OCI-LY1 (cell line): ENCODE results near the gene LINC01488.

ENCODE experiments used
- H2AFZ ChIP-seq: fragments of 200-600 bp; sonication (generic), shearing (Covaris generic); 2 replicates; pipeline ENCODE4 v1.6.0; 2014; ENCODE audit warnings: antibody characterized with exemption, mild to moderate bottlenecking, low read length
- H3F3A ChIP-seq: fragments of 200-600 bp; sonication (generic), shearing (Covaris generic); 2 replicates; pipeline ENCODE4 v1.6.0; 2014; ENCODE audit warnings: mild to moderate bottlenecking, antibody characterized with exemption, low read length, moderate library complexity; ENCODE audit not compliant: insufficient read depth
- H3K27ac ChIP-seq: fragments of 200-600 bp; sonication (generic); 2 replicates; pipeline ENCODE4 v1.5.1; 2014; ENCODE audit warnings: low read length, mixed run types, mild to moderate bottlenecking, low read depth; ENCODE audit not compliant: poor library complexity, severe bottlenecking
- H3K27me3 ChIP-seq: fragments of 200-600 bp; sonication (generic); 2 replicates; pipeline ENCODE4 v1.6.0; 2014; ENCODE audit warnings: antibody characterized with exemption, mild to moderate bottlenecking, low read length, moderate library complexity; ENCODE audit not compliant: insufficient read depth
- H3K36me3 ChIP-seq: fragments of 200-600 bp; sonication (generic); 2 replicates; pipeline ENCODE4 v1.6.1; 2014; ENCODE audit warnings: mild to moderate bottlenecking, antibody characterized with exemption, low read length, moderate library complexity, mixed read lengths; ENCODE audit not compliant: insufficient read depth
- H3K4me1 ChIP-seq: fragments of 200-600 bp; sonication (generic); 2 replicates; pipeline ENCODE4 v1.5.1; 2014; ENCODE audit warnings: mild to moderate bottlenecking, low read length, moderate library complexity; ENCODE audit not compliant: insufficient read depth, severe bottlenecking
- H3K4me2 ChIP-seq: fragments of 200-600 bp; sonication (generic), shearing (Covaris generic); 2 replicates; pipeline ENCODE4 v1.6.1; 2014; ENCODE audit warnings: low read length
- H3K4me3 ChIP-seq: fragments of 200-600 bp; sonication (generic); 2 replicates; pipeline ENCODE4 v1.5.1; 2014; ENCODE audit warnings: low read length, low read depth, mild to moderate bottlenecking, mixed read lengths; ENCODE audit not compliant: poor library complexity, severe bottlenecking
- H3K79me2 ChIP-seq: fragments of 200-600 bp; shearing (Covaris generic); 2 replicates; pipeline ENCODE4 v1.6.1; 2016; ENCODE audit warnings: mixed run types, low read length, mixed read lengths; ENCODE audit not compliant: insufficient read depth
- H3K9ac ChIP-seq: fragments of 200-600 bp; sonication (generic), shearing (Covaris generic); 2 replicates; pipeline ENCODE4 v1.6.1; 2014; ENCODE audit warnings: mild to moderate bottlenecking, low read length, mixed read lengths
- H3K9me2 ChIP-seq: fragments of 200-600 bp; sonication (generic), shearing (Covaris generic); 2 replicates; pipeline ENCODE4 v1.6.1; 2014; ENCODE audit warnings: low read depth, mild to moderate bottlenecking, low read length, mixed read lengths
- H3K9me3 ChIP-seq: fragments of 200-600 bp; shearing (Covaris generic); 2 replicates; pipeline ENCODE4 v1.6.1; 2014; ENCODE audit warnings: low read length, mixed read lengths
- H4K20me1 ChIP-seq: fragments of 200-600 bp; sonication (generic), shearing (Covaris generic); 2 replicates; pipeline ENCODE4 v1.6.0; 2016; ENCODE audit warnings: mild to moderate bottlenecking, low read length; ENCODE audit not compliant: insufficient read depth
- CTCF ChIP-seq: fragments of 200-600 bp; sonication (generic), shearing (Covaris generic); IDR thresholded peaks from 2 replicates; pipeline ENCODE4 v1.5.1; 2017; ENCODE audit warnings: mild to moderate bottlenecking, antibody characterized with exemption, low read length, moderate library complexity, mixed read lengths
- EZH2 ChIP-seq: fragments of 200-600 bp; sonication (generic), shearing (Covaris generic); IDR thresholded peaks from 2 replicates; pipeline ENCODE4 v1.8.0; 2017; ENCODE audit warnings: borderline replicate concordance, mixed run types, mild to moderate bottlenecking, antibody characterized with exemption, low read length, moderate library complexity, mixed read lengths

LINC01488 gene

GRCh38 chr11:69477086-69477485, 4.4 kb upstream of the LINC01488 start:
- no peaks in the 10 kb centered on the region for H3K4me1 ChIP-seq
- H3K4me3 ChIP-seq: no peak overlapping the region
- no peaks in the 10 kb centered on the region for H3K79me2 ChIP-seq
- no peaks in the 10 kb centered on the region for H3K36me3 ChIP-seq
- H3K4me2 ChIP-seq: no peak overlapping the region
- H3K27me3 ChIP-seq: 0 out of 2 replicates have a peak, but pooled peaks cover 3% of the 10 kb centered on the region
- H2AFZ ChIP-seq: no peak overlapping the region
- H4K20me1 ChIP-seq: no peaks in the 10 kb centered on the region
- no peaks in the 10 kb centered on the region for H3K9me2 ChIP-seq
- H3K9me3 ChIP-seq: no peaks in the 10 kb centered on the region
- H3F3A ChIP-seq: no peaks in the 10 kb centered on the region
- no peak overlapping the region for H3K9ac ChIP-seq
- no peak for TF ChIP-seq CTCF
- TF ChIP-seq EZH2: no peak
- no peak overlapping the region for H3K27ac ChIP-seq

GRCh38 chr11:69479591-69480271, 1.7 kb upstream of the LINC01488 start:
- Histone ChIP-seq H3K4me3 (no peak overlapping the region), H3F3A (no peaks in the 10 kb centered on the region), H3K9me3 (no peaks in the 10 kb centered on the region), H3K27ac (no peak overlapping the region), H3K4me1 (no peaks in the 10 kb centered on the region), H3K9ac (no peak overlapping the region), H3K36me3 (no peaks in the 10 kb centered on the region), H3K9me2 (no peaks in the 10 kb centered on the region), H3K27me3 (0 out of 2 replicates have a peak, but pooled peaks cover 1% of the 10 kb centered on the region), H2AFZ (no peak overlapping the region), H4K20me1 (no peaks in the 10 kb centered on the region), H3K79me2 (no peaks in the 10 kb centered on the region), H3K4me2 (no peak overlapping the region)
- no peak for TF ChIP-seq CTCF
- no peak for TF ChIP-seq EZH2

- no peaks in the 10 kb centered on the region for H3K9me2 ChIP-seq
- H2AFZ ChIP-seq: no peak overlapping the region
- no peak overlapping the region for H3K4me2 ChIP-seq
- no peak overlapping the region for H3K27ac ChIP-seq
- no peaks in the 10 kb centered on the region for H3K9me3 ChIP-seq
- H3K79me2 ChIP-seq: no peaks in the 10 kb centered on the region
- no peak overlapping the region for H3K4me3 ChIP-seq
- no peaks in the 10 kb centered on the region for H3K27me3 ChIP-seq
- H3K36me3 ChIP-seq: no peaks in the 10 kb centered on the region
- no peaks in the 10 kb centered on the region for H3F3A ChIP-seq
- H3K4me1 ChIP-seq: no peaks in the 10 kb centered on the region
- TF ChIP-seq CTCF (no peak), EZH2 (no peak)
- H4K20me1 ChIP-seq: no peaks in the 10 kb centered on the region
- H3K9ac ChIP-seq: no peak overlapping the region
These were observed 693 bp upstream of the LINC01488 start for GRCh38 chr11:69480547-69481392.
